ENCODE measurements around the gene SDHA.
"Not testable (repeated sequence)": the region's sequence is repeated elsewhere in the genome, so short reads cannot be mapped to it uniquely, and the experiment has no call there.

DNA sequence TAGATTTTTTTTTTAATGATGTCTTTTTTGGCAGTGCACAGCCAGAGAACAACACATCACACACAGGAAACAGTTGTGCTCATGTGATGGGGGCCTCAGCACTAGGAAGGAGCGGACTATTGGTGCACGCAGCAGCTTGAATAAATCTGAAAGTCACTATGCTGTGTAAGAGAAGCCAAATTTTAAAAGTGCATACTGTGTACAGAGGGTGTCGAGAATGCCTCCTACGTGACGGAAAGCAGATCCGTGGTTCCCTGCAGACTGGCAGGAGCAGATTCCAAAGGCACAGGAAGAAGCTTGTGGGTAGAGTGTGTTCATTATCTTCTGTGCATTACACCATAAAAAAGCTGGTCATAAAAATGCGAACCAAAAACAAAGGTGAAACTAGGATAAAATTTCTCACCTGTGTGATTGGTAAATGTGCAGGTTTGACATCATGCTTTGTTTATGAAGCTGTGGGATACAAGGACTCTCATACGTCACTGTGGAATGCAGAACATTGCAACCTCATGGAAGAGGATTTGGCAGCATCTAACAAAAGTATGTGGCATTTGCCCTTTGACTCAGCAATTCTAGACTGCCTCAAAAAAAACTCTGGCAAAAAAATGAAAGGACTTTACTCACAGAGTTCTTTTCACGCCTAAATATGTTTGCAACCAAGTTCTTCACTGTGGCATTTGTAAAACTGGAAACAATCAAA lies 45.3 kb downstream of the SDHA start:
- TF ChIP-seq POLR2A (IDR thresholded peaks at IDR 0.05) = not testable (repeated sequence)
- TF ChIP-seq, protein P1, sequence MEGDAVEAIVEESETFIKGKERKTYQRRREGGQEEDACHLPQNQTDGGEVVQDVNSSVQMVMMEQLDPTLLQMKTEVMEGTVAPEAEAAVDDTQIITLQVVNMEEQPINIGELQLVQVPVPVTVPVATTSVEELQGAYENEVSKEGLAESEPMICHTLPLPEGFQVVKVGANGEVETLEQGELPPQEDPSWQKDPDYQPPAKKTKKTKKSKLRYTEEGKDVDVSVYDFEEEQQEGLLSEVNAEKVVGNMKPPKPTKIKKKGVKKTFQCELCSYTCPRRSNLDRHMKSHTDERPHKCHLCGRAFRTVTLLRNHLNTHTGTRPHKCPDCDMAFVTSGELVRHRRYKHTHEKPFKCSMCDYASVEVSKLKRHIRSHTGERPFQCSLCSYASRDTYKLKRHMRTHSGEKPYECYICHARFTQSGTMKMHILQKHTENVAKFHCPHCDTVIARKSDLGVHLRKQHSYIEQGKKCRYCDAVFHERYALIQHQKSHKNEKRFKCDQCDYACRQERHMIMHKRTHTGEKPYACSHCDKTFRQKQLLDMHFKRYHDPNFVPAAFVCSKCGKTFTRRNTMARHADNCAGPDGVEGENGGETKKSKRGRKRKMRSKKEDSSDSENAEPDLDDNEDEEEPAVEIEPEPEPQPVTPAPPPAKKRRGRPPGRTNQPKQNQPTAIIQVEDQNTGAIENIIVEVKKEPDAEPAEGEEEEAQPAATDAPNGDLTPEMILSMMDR (IDR thresholded peaks at IDR 0.05 in 8 of 11, conservative IDR thresholded peaks at IDR 0.05 in 3 of 11) = not testable (repeated sequence)
